ENCODE data around the gene IL2RA.

Gene IL2RA

DNA sequence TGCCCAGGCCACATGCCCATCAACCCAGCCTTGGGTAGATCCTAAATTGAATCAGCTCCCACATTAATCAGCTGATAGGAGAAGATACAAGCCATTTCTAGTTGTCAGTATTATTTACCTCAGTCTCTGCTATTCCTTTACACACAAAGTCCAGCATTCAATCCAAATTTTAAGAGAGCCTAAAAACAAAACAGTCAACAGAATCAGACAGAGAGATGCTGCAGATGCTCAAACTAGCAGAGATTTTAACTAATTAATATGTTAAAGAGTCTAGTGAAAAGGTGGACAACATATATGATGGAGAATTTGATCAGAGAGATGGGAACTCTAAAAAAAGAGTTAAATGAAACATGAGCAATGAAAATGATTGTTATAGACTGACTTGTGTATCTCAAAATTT lies 70.5 kb downstream of the IL2RA start:
- H3F3A ChIP-seq (ENCODE audit: insufficient read depth) = no peaks in the 10 kb centered on the region
- peaks cover 11% of the 10 kb centered on the region for H3K9me3 ChIP-seq (ENCODE audit: insufficient read depth, low read length)
- no peak overlapping the region for H3K27ac ChIP-seq (ENCODE audit: low read depth, low read length)
- H3K9me2 ChIP-seq (replicated peaks; ENCODE audit: insufficient read depth, low read length) = no peaks in the 10 kb centered on the region
- no peaks in the 10 kb centered on the region for H3K27me3 ChIP-seq (ENCODE audit: low read length)
- no peaks in the 10 kb centered on the region for H4K20me1 ChIP-seq (ENCODE audit: low read depth, low read length)
- H3K4me3 ChIP-seq (ENCODE audit: insufficient read depth, low read length, poor library complexity, severe bottlenecking) = no peak overlapping the region
- H2AFZ ChIP-seq (ENCODE audit: low read depth, low read length, severe bottlenecking) = no peak overlapping the region
- H3K36me3 ChIP-seq (ENCODE audit: low read length) = no peaks in the 10 kb centered on the region
- no peak overlapping the region for H3K9ac ChIP-seq (ENCODE audit: low read length)
- no peak for TF ChIP-seq EZH2phosphoT487 (conservative IDR thresholded peaks at IDR 0.05; ENCODE audit: low read length)
- TF ChIP-seq, protein P1, sequence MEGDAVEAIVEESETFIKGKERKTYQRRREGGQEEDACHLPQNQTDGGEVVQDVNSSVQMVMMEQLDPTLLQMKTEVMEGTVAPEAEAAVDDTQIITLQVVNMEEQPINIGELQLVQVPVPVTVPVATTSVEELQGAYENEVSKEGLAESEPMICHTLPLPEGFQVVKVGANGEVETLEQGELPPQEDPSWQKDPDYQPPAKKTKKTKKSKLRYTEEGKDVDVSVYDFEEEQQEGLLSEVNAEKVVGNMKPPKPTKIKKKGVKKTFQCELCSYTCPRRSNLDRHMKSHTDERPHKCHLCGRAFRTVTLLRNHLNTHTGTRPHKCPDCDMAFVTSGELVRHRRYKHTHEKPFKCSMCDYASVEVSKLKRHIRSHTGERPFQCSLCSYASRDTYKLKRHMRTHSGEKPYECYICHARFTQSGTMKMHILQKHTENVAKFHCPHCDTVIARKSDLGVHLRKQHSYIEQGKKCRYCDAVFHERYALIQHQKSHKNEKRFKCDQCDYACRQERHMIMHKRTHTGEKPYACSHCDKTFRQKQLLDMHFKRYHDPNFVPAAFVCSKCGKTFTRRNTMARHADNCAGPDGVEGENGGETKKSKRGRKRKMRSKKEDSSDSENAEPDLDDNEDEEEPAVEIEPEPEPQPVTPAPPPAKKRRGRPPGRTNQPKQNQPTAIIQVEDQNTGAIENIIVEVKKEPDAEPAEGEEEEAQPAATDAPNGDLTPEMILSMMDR (IDR thresholded peaks at IDR 0.05; ENCODE audit: insufficient read depth, low read length, poor library complexity, severe bottlenecking) = no peak
- no peaks in the 10 kb centered on the region for H3K79me2 ChIP-seq (ENCODE audit: insufficient read depth, low read length)
- H3K4me2 ChIP-seq (ENCODE audit: low read depth, low read length, poor library complexity, severe bottlenecking) = no peak overlapping the region

DNA sequence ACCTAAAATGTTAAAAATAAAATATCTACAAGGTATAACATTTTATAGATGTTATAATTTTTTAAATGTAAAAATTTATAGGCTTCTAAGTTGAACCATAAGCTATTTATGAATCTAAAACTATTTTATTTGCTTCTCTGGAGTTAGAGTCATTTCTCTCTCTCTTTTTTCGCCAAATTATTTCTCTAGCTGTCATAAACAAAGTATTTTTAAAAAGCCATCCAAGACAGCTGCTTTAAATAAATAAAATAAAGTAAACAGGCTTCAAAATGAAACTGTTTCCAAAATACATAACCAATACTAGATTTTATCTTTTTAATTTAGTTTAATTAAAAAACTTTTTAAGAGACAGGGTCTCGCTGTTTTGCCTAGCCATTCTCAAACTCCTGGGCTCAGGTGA lies 72.4 kb downstream of the IL2RA start:
- Histone ChIP-seq H3K79me2 (ENCODE audit: insufficient read depth, low read length) (no peaks in the 10 kb centered on the region), H3K27me3 (ENCODE audit: low read length) (no peaks in the 10 kb centered on the region), H3K36me3 (ENCODE audit: low read length) (no peaks in the 10 kb centered on the region), H3F3A (ENCODE audit: insufficient read depth) (no peaks in the 10 kb centered on the region), H3K9me3 (ENCODE audit: insufficient read depth, low read length) (peaks cover 11% of the 10 kb centered on the region), H3K27ac (ENCODE audit: low read depth, low read length) (no peak overlapping the region), H3K4me3 (ENCODE audit: insufficient read depth, low read length, poor library complexity, severe bottlenecking) (no peak overlapping the region), H2AFZ (ENCODE audit: low read depth, low read length, severe bottlenecking) (no peak overlapping the region), H4K20me1 (ENCODE audit: low read depth, low read length) (no peaks in the 10 kb centered on the region), H3K9me2 (replicated peaks; ENCODE audit: insufficient read depth, low read length) (no peaks in the 10 kb centered on the region), H3K9ac (ENCODE audit: low read length) (no peak overlapping the region), H3K4me2 (ENCODE audit: low read depth, low read length, poor library complexity, severe bottlenecking) (no peak overlapping the region)
- TF ChIP-seq EZH2phosphoT487 (conservative IDR thresholded peaks at IDR 0.05; ENCODE audit: low read length) = no peak
- TF ChIP-seq, protein P1 (IDR thresholded peaks at IDR 0.05; ENCODE audit: insufficient read depth, low read length, poor library complexity, severe bottlenecking) = no peak

DNA sequence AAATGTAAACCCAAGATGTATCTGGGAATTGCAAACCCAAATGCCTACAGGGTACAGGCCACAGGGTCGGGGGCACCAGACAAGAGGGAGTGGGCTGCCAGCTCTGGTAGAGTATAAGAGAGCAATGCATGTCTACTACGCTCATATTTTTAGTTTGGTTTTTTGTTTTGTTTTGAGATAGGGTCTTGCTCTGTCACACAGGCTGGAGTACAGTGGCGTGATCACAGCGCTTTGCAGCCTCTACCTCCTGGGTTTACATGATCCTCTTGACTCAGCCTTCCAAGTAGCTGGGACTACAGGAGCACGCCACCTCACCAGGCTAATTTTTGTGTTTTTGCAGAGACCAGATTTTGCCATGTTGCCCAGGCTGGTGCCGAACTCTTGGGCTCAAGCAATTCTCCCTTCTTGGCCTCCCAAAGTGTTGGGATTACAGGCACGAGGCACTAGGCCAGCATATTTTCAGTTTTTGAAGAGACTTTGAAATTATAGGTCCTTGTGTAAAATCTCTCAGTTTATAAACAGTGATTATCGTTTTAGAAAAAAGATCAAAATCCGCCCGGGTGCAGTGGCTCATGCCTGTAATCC lies 73.7 kb downstream of the IL2RA start:
- H2AFZ ChIP-seq (ENCODE audit: low read depth, low read length, severe bottlenecking) = no peak overlapping the region
- H3K79me2 ChIP-seq (ENCODE audit: insufficient read depth, low read length) = no peaks in the 10 kb centered on the region
- peaks cover 11% of the 10 kb centered on the region for H3K9me3 ChIP-seq (ENCODE audit: insufficient read depth, low read length)
- H3K4me2 ChIP-seq (ENCODE audit: low read depth, low read length, poor library complexity, severe bottlenecking) = no peak overlapping the region
- H3K27me3 ChIP-seq (ENCODE audit: low read length) = no peaks in the 10 kb centered on the region
- no peak overlapping the region for H3K4me3 ChIP-seq (ENCODE audit: insufficient read depth, low read length, poor library complexity, severe bottlenecking)
- H4K20me1 ChIP-seq (ENCODE audit: low read depth, low read length) = no peaks in the 10 kb centered on the region
- H3K36me3 ChIP-seq (ENCODE audit: low read length) = no peaks in the 10 kb centered on the region
- no peak overlapping the region for H3K27ac ChIP-seq (ENCODE audit: low read depth, low read length)
- no peak overlapping the region for H3K9ac ChIP-seq (ENCODE audit: low read length)
- H3F3A ChIP-seq (ENCODE audit: insufficient read depth) = no peaks in the 10 kb centered on the region
- no peaks in the 10 kb centered on the region for H3K9me2 ChIP-seq (replicated peaks; ENCODE audit: insufficient read depth, low read length)
- TF ChIP-seq, protein P1 (IDR thresholded peaks at IDR 0.05; ENCODE audit: insufficient read depth, low read length, poor library complexity, severe bottlenecking) = no peak
- no peak for TF ChIP-seq EZH2phosphoT487 (conservative IDR thresholded peaks at IDR 0.05; ENCODE audit: low read length)
